Measurements from ENCODE around the gene SINHCAF. TPM values are rescaled to one million over a fixed set of nuclear protein-coding genes. Genes with fewer than 3 reads are reported as not detected.
A peak's percentile ranks its signal among the peaks of the same experiment; 100 is the strongest.
"Not testable (repeated sequence)": the region's sequence is repeated elsewhere in the genome, so short reads cannot be mapped to it uniquely, and the experiment has no call there.

Gene SINHCAF
- total RNA-seq = 223 and 231 TPM in 2 replicates

- Mint-ChIP-seq H3K9me3 (no peaks in the 10 kb centered on the region), H3K4me3 (ENCODE audit: low read depth) (peak within 1 kb of the TSS; percentile 98), H3K36me3 (ENCODE audit: low read depth) (peaks cover 32% of the 10 kb centered on the region), H3K4me1 (ENCODE audit: low read depth) (peaks cover 17% of the 10 kb centered on the region), H3K27me3 (ENCODE audit: low read depth) (peaks cover 7% of the 10 kb centered on the region), H3K27ac (peak within 1 kb of the TSS; percentile 99)
- DNase-seq (ENCODE audit: low spot score) = peak; percentile 98
- intact Hi-C loops (cut with micrococcal nuclease) = loop anchor here (1.0 to 10.0 kb wide), 6 partner anchors 36 to 1429 kb away; partner anchors contain the start of genes AMN1, CAPRIN2 and YARS2
Observed at GRCh38 chr12:31325877-31326631, at the start of gene SINHCAF. SINHCAF (minus strand) TSS chr12:31326150; CDS start chr12:31298204, 27,946 bp downstream.

GRCh38 chr12:31375422-31375821 lies 49.5 kb upstream of the SINHCAF start:
- H3K36me3 Mint-ChIP-seq (ENCODE audit: low read depth); H3K27me3 Mint-ChIP-seq (ENCODE audit: low read depth); DNase-seq (ENCODE audit: low spot score); H3K27ac Mint-ChIP-seq; H3K9me3 Mint-ChIP-seq; H3K4me3 Mint-ChIP-seq (ENCODE audit: low read depth); H3K4me1 Mint-ChIP-seq (ENCODE audit: low read depth); intact Hi-C loops (cut with micrococcal nuclease): not testable (repeated sequence)

GRCh38 chr12:31371256-31371620 lies 45.3 kb upstream of the SINHCAF start:
- Mint-ChIP-seq H3K4me3 (ENCODE audit: low read depth) (no peak overlapping the region), H3K9me3 (no peaks in the 10 kb centered on the region), H3K4me1 (ENCODE audit: low read depth) (no peaks in the 10 kb centered on the region), H3K36me3 (ENCODE audit: low read depth) (no peaks in the 10 kb centered on the region), H3K27me3 (ENCODE audit: low read depth) (peaks cover 3% of the 10 kb centered on the region), H3K27ac (no peak overlapping the region)
- intact Hi-C loops (cut with micrococcal nuclease) = no loop called here
- no peak for DNase-seq (ENCODE audit: low spot score)

GRCh38 chr12:31370531-31371255 lies 44.7 kb upstream of the SINHCAF start:
- Mint-ChIP-seq H3K36me3 (ENCODE audit: low read depth) (no peaks in the 10 kb centered on the region), H3K4me1 (ENCODE audit: low read depth) (no peaks in the 10 kb centered on the region), H3K27ac (no peak overlapping the region), H3K27me3 (ENCODE audit: low read depth) (peaks cover 3% of the 10 kb centered on the region), H3K4me3 (ENCODE audit: low read depth) (no peak overlapping the region), H3K9me3 (no peaks in the 10 kb centered on the region)
- no peak for DNase-seq (ENCODE audit: low spot score)
- intact Hi-C loops (cut with micrococcal nuclease) = no loop called here

- intact Hi-C loops (cut with micrococcal nuclease) = no loop called here
- Mint-ChIP-seq H3K4me1 (ENCODE audit: low read depth) (no peaks in the 10 kb centered on the region), H3K27ac (no peak overlapping the region), H3K27me3 (ENCODE audit: low read depth) (peaks cover 3% of the 10 kb centered on the region), H3K4me3 (ENCODE audit: low read depth) (no peak overlapping the region), H3K36me3 (ENCODE audit: low read depth) (no peaks in the 10 kb centered on the region), H3K9me3 (no peaks in the 10 kb centered on the region)
- no peak for DNase-seq (ENCODE audit: low spot score)
Observed at GRCh38 chr12:31369712-31370521, 44.0 kb upstream of the SINHCAF start.

GRCh38 chr12:31368666-31369361 lies 42.9 kb upstream of the SINHCAF start:
- DNase-seq (ENCODE audit: low spot score) = no peak
- intact Hi-C loops (cut with micrococcal nuclease) = no loop called here
- Mint-ChIP-seq H3K36me3 (ENCODE audit: low read depth) (no peaks in the 10 kb centered on the region), H3K27ac (no peak overlapping the region), H3K4me1 (ENCODE audit: low read depth) (peaks cover under 1% of the 10 kb centered on the region), H3K9me3 (no peaks in the 10 kb centered on the region), H3K4me3 (ENCODE audit: low read depth) (no peak overlapping the region), H3K27me3 (ENCODE audit: low read depth) (peaks cover 3% of the 10 kb centered on the region)

GRCh38 chr12:31366104-31366621 lies 40.2 kb upstream of the SINHCAF start:
- H3K4me1 Mint-ChIP-seq (ENCODE audit: low read depth) = peaks cover 19% of the 10 kb centered on the region
- DNase-seq (ENCODE audit: low spot score) = no peak
- H3K4me3 Mint-ChIP-seq (ENCODE audit: low read depth) = no peak overlapping the region
- no peaks in the 10 kb centered on the region for H3K9me3 Mint-ChIP-seq
- intact Hi-C loops (cut with micrococcal nuclease) = no loop called here
- no peak overlapping the region for H3K27ac Mint-ChIP-seq
- H3K27me3 Mint-ChIP-seq (ENCODE audit: low read depth) = peaks cover 3% of the 10 kb centered on the region
- H3K36me3 Mint-ChIP-seq (ENCODE audit: low read depth) = no peaks in the 10 kb centered on the region

GRCh38 chr12:31363831-31364230 lies 37.9 kb upstream of the SINHCAF start:
- Mint-ChIP-seq H3K4me1 (ENCODE audit: low read depth) (peaks cover 19% of the 10 kb centered on the region), H3K27me3 (ENCODE audit: low read depth) (peaks cover 3% of the 10 kb centered on the region), H3K27ac (no peak overlapping the region), H3K36me3 (ENCODE audit: low read depth) (no peaks in the 10 kb centered on the region), H3K4me3 (ENCODE audit: low read depth) (no peak overlapping the region), H3K9me3 (no peaks in the 10 kb centered on the region)
- intact Hi-C loops (cut with micrococcal nuclease) = loop anchor here (2.0 kb wide), 1 partner anchor 111 kb away; no protein-coding TSS in a partner anchor
- DNase-seq (ENCODE audit: low spot score) = no peak

GRCh38 chr12:31363416-31363809 lies 37.5 kb upstream of the SINHCAF start:
- Mint-ChIP-seq H3K4me3 (ENCODE audit: low read depth) (no peak overlapping the region), H3K4me1 (ENCODE audit: low read depth) (peaks cover 19% of the 10 kb centered on the region), H3K9me3 (no peaks in the 10 kb centered on the region), H3K27me3 (ENCODE audit: low read depth) (no peaks in the 10 kb centered on the region), H3K27ac (peak overlapping the region; percentile 78), H3K36me3 (ENCODE audit: low read depth) (no peaks in the 10 kb centered on the region)
- intact Hi-C loops (cut with micrococcal nuclease) = loop anchor here (2.0 kb wide), 1 partner anchor 111 kb away; no protein-coding TSS in a partner anchor
- DNase-seq (ENCODE audit: low spot score) = no peak

- DNase-seq (ENCODE audit: low spot score) = peak; percentile 32
- intact Hi-C loops (cut with micrococcal nuclease) = loop anchor here (1.0 to 2.0 kb wide), 2 partner anchors 37 to 110 kb away; partner anchors contain the start of gene SINHCAF
- Mint-ChIP-seq H3K36me3 (ENCODE audit: low read depth) (no peaks in the 10 kb centered on the region), H3K4me3 (ENCODE audit: low read depth) (peak overlapping the region; percentile 49), H3K9me3 (no peaks in the 10 kb centered on the region), H3K27me3 (ENCODE audit: low read depth) (no peaks in the 10 kb centered on the region), H3K4me1 (ENCODE audit: low read depth) (peaks cover 19% of the 10 kb centered on the region), H3K27ac (peak overlapping the region; percentile 78)
Observed at GRCh38 chr12:31362759-31363415, 36.9 kb upstream of the SINHCAF start.

GRCh38 chr12:31362115-31362758 lies 36.3 kb upstream of the SINHCAF start:
- Mint-ChIP-seq H3K9me3 (no peaks in the 10 kb centered on the region), H3K4me1 (ENCODE audit: low read depth) (peaks cover 19% of the 10 kb centered on the region), H3K27ac (peak overlapping the region; percentile 78), H3K36me3 (ENCODE audit: low read depth) (no peaks in the 10 kb centered on the region), H3K4me3 (ENCODE audit: low read depth) (peak overlapping the region; percentile 49), H3K27me3 (ENCODE audit: low read depth) (no peaks in the 10 kb centered on the region)
- intact Hi-C loops (cut with micrococcal nuclease) = loop anchor here (1.0 to 2.0 kb wide), 2 partner anchors 36 to 109 kb away; partner anchors contain the start of gene SINHCAF
- DNase-seq (ENCODE audit: low spot score) = peak; percentile 9

Measured in activated T-helper 2 cell treated with anti-CD3 and anti-CD28 coated beads, Interferon-gamma antibody, Interleukin-2, Interleukin-4, amounts not matched to agents 10 μg/mL and 5 μg/mL and 100 μg/mL, durations not matched to agents 14 hours and 24 hours and 36 hours (primary cell).